CD14-positive monocyte (primary cell): Measurements from ENCODE around the gene RNF213. TPM values are rescaled to one million over a fixed set of nuclear protein-coding genes. Genes with fewer than 3 reads are reported as not detected.
A peak's percentile ranks its signal among the peaks of the same experiment; 100 is the strongest.

Experiments
- DNase-seq, 3 donors: peaks; one replicate each; pipeline ENCODE4 v3.0.0-alpha.2; 2011 to 2022
- H2AFZ ChIP-seq: 2 replicates; pipeline ENCODE4 v1.6.0; 2012; ENCODE audit warnings: mild to moderate bottlenecking, low read depth, low read length, inconsistent platforms; ENCODE audit not compliant: insufficient read depth, poor library complexity, severe bottlenecking
- H3K27ac ChIP-seq, 2 donors: 1 replicate in 1 of 2; 2 replicates in 1 of 2; pipeline ENCODE4 v1.5.1; 2012 to 2013; ENCODE audit warnings: low read length in 2 of 2, control low read depth in 1 of 2, inconsistent platforms in 1 of 2, low read depth in 1 of 2, mild to moderate bottlenecking in 1 of 2
- H3K27me3 ChIP-seq, 2 donors: one replicate each; pipeline versions ENCODE4 v1.6.0 to v1.6.1; 2011 to 2013; ENCODE audit warnings: low read length in 2 of 2; ENCODE audit not compliant: control insufficient read depth in 2 of 2, insufficient read depth in 2 of 2
- H3K36me3 ChIP-seq, 2 donors: replicated peaks in 1 of 2; 1 replicate in 1 of 2; 2 replicates in 1 of 2; pipeline versions ENCODE4 v1.5.1 to v1.6.1; 2012 to 2013; ENCODE audit warnings: low read length in 2 of 2, control low read depth in 1 of 2, inconsistent platforms in 1 of 2, mild to moderate bottlenecking in 1 of 2; ENCODE audit not compliant: insufficient read depth in 2 of 2, control insufficient read depth in 1 of 2
- H3K4me1 ChIP-seq, 2 donors: 1 replicate in 1 of 2; 2 replicates in 1 of 2; pipeline versions ENCODE4 v1.5.1 to v1.6.1; 2012 to 2013; ENCODE audit warnings: low read length in 2 of 2, control low read depth in 1 of 2, inconsistent platforms in 1 of 2, mild to moderate bottlenecking in 1 of 2, moderate library complexity in 1 of 2; ENCODE audit not compliant: insufficient read depth in 2 of 2, control insufficient read depth in 1 of 2
- H3K4me2 ChIP-seq: replicated peaks from 2 replicates; pipeline ENCODE3; 2012; ENCODE audit warnings: low read length, moderate library complexity, mild to moderate bottlenecking; ENCODE audit not compliant: poor library complexity, severe bottlenecking; ENCODE audit errors: extremely low read depth
- H3K4me3 ChIP-seq, 3 experiments: fragments of 200-600 bp in 1 of 3; sonication (generic) in 1 of 3; replicated peaks in 1 of 3; 1 replicate in 2 of 3; 2 replicates in 1 of 3; pipeline ENCODE4 v1.5.1; 2011 to 2013; ENCODE audit warnings: low read length in 3 of 3, mild to moderate bottlenecking in 3 of 3, control low read depth in 2 of 3, low read depth in 2 of 3, inconsistent platforms in 1 of 3, moderate library complexity in 1 of 3
- H3K79me2 ChIP-seq: 2 replicates; pipeline ENCODE4 v1.6.0; 2012; ENCODE audit warnings: mild to moderate bottlenecking, control low read depth, inconsistent platforms, low read length, moderate library complexity; ENCODE audit not compliant: insufficient read depth
- H3K9ac ChIP-seq: 2 replicates; pipeline ENCODE4 v1.6.0; 2017; ENCODE audit warnings: low read length, mild to moderate bottlenecking; ENCODE audit not compliant: insufficient read depth, poor library complexity, severe bottlenecking
- H3K9me3 ChIP-seq, 2 donors: replicated peaks in 1 of 2; 1 replicate in 1 of 2; 2 replicates in 1 of 2; pipeline versions ENCODE4 v1.5.1 to v1.6.1; 2012 to 2013; ENCODE audit warnings: low read length in 2 of 2, control low read depth in 1 of 2; ENCODE audit not compliant: control insufficient read depth in 1 of 2, insufficient read depth in 1 of 2
- H4K20me1 ChIP-seq: 2 replicates; pipeline ENCODE4 v1.6.0; 2012; ENCODE audit warnings: mild to moderate bottlenecking, low read length, control low read depth, moderate library complexity; ENCODE audit not compliant: insufficient read depth
- H3K27ac Mint-ChIP-seq, 7 donors: one replicate each; pipeline ENCODE4 v1.8.0; 2020; ENCODE audit warnings: mild to moderate bottlenecking in 7 of 7, mixed read lengths in 7 of 7, moderate library complexity in 6 of 7, inconsistent platforms in 2 of 7
- H3K27me3 Mint-ChIP-seq, 3 donors: one replicate each; pipeline ENCODE4 v1.8.0; 2021 to 2022; ENCODE audit warnings: low read depth in 3 of 3, mild to moderate bottlenecking in 3 of 3, mixed read lengths in 3 of 3, moderate library complexity in 3 of 3, inconsistent platforms in 1 of 3
- H3K36me3 Mint-ChIP-seq, 2 donors: one replicate each; pipeline ENCODE4 v1.8.0; 2020; ENCODE audit warnings: mixed read lengths in 2 of 2, inconsistent platforms in 1 of 2, mild to moderate bottlenecking in 1 of 2
- H3K4me1 Mint-ChIP-seq: one replicate; pipeline ENCODE4 v1.8.0; 2020; ENCODE audit warnings: mild to moderate bottlenecking, mixed read lengths
- H3K4me3 Mint-ChIP-seq, 2 donors: one replicate each; pipeline ENCODE4 v1.8.0; 2020; ENCODE audit warnings: mild to moderate bottlenecking in 2 of 2, mixed read lengths in 2 of 2, moderate library complexity in 1 of 2
- H3K9me3 Mint-ChIP-seq, 7 donors: one replicate each; pipeline ENCODE4 v1.8.0; 2020 to 2022; ENCODE audit warnings: mixed read lengths in 7 of 7, mild to moderate bottlenecking in 6 of 7, moderate library complexity in 6 of 7, inconsistent platforms in 2 of 7
- CTCF ChIP-seq: fragments of 200-600 bp; IDR thresholded peaks from one replicate; pipeline ENCODE4 v1.8.0; 2022; ENCODE audit warnings: antibody characterized with exemption, mild to moderate bottlenecking
- WGBS: methylation state at CpG from one replicate; pipeline ENCODE4 v1.1.5; 2013; ENCODE audit warnings: missing lambda C conversion rate; ENCODE audit not compliant: insufficient coverage; 5-methylcytosine and 5-hydroxymethylcytosine counted together
- intact Hi-C, 2 donors: fragments of 100-400 bp; cut with micrococcal nuclease; formaldehyde crosslinking; loops; one replicate each; pipeline versions ENCODE4 v1.15.0 to v1.15.1; 2023
- polyA plus RNA-seq, 3 donors: library from polyadenylated mRNA; depleted of rRNA in 1 of 3; unstranded in 2 of 3; stranded (reverse) in 1 of 3; fragments of 300-500 nt in 2 of 3; fragments of >200 nt in 1 of 3; fragmentation: Illumina TruSeq in 2 of 3; gene quantifications; 1 replicate in 2 of 3; 2 replicates in 1 of 3; pipeline ENCODE4 v1.2.3, GENCODE V29; 2012 to 2021

Gene RNF213
- polyA plus RNA-seq, 3 donors: 10.3 to 196 (median 18.1) TPM

DNA sequence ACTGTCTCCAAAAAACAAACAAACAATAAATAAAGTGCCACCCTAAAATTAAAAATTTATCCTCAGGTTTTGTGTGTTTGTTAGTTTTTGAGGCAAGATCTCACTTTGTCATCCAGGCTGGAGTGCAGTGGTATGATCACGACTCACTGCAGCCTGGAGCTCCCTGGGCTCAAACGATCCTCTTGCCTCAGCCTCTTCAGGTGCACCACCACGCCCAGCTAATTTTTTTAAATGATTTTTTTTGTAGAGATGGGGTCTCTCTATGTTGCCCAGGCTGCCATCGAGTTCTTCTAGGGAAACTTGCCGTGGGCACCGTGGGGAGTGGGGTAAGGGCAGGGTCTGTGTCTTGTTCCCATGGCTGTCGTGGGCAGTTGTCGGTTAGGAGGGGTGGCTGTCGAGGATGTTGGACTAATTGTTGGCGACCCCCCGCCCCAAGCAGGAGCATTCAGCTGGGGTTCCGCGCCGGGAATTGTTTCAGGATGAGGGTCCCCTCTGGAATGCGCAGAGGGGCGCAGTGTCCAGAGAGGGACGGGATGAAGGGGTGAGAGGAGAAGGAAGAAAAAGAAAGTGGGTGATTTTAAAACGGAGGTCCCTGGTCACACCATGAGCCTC, 1.1 kb upstream of the RNF213 start:
- Histone ChIP-seq H3K4me2 (peak overlapping the region; percentile 90), H3K27me3 (no peaks in the 10 kb centered on the region), H4K20me1 (peaks cover 24% of the 10 kb centered on the region), H3K36me3 (no peaks in the 10 kb centered on the region), H3K79me2 (peaks cover 36% of the 10 kb centered on the region), H3K9ac (peak overlapping the region; percentile 88), H3K9me3 (no peaks in the 10 kb centered on the region), H3K4me3 (peak overlapping the region; percentile 48 to 75 (median 58)), H3K27ac (peak overlapping the region; percentile 83 to 89), H3K4me1 (peaks cover 45 to 54% of the 10 kb centered on the region in 2 donors), H2AFZ (peak overlapping the region; percentile 78)
- Mint-ChIP-seq H3K27me3 (peaks cover 8 to 25% (median 9%) of the 10 kb centered on the region in 3 donors), H3K9me3 (no peaks in the 10 kb centered on the region), H3K36me3 (peaks cover 0 to 2% of the 10 kb centered on the region in 2 donors), H3K4me3 (peak overlapping the region; percentile 88 to 92), H3K4me1 (peaks cover 56% of the 10 kb centered on the region), H3K27ac (peak overlapping the region; percentile 93 to 98 (median 96))
- TF ChIP-seq CTCF: no peak
- DNase-seq: peak in 1 of 3 donors; percentile 31
- intact Hi-C loops: loop anchor here (5.0 kb wide), 5 partner anchors 37 to 167 kb away; partner anchors contain the start of genes EIF4A3 (in 2 of the 2), SGSH (in 2 of the 2), SLC26A11 (in 2 of the 2) and GAA (in 1 of the 2)
- WGBS: 71% methylated on average over 7 of the region's 18 CpGs

- Histone ChIP-seq H3K4me3 (peak overlapping the region; percentile 48 to 75 (median 58)), H3K27me3 (no peaks in the 10 kb centered on the region), H3K9ac (peak overlapping the region; percentile 88), H3K79me2 (peaks cover 42% of the 10 kb centered on the region), H3K9me3 (no peaks in the 10 kb centered on the region), H4K20me1 (peaks cover 28% of the 10 kb centered on the region), H3K27ac (peak overlapping the region; percentile 83 to 89), H2AFZ (peak overlapping the region; percentile 78), H3K4me2 (peak overlapping the region; percentile 90), H3K36me3 (no peaks in the 10 kb centered on the region), H3K4me1 (peaks cover 45 to 54% of the 10 kb centered on the region in 2 donors)
- Mint-ChIP-seq H3K4me3 (peak overlapping the region; percentile 88 to 92), H3K9me3 (no peaks in the 10 kb centered on the region), H3K27ac (peak overlapping the region; percentile 93 to 98 (median 96)), H3K27me3 (peaks cover 8 to 25% (median 9%) of the 10 kb centered on the region in 3 donors), H3K36me3 (peaks cover 0 to 3% of the 10 kb centered on the region in 2 donors), H3K4me1 (peaks cover 56% of the 10 kb centered on the region)
- no peak for TF ChIP-seq CTCF
- DNase-seq: peak; percentile 61 to 74 (median 67)
- WGBS: 5% methylated on average over 43 of the region's 63 CpGs
- intact Hi-C loops: loop anchor here (5.0 kb wide), 5 partner anchors 38 to 168 kb away; partner anchors contain the start of genes EIF4A3 (in 2 of the 2), SGSH (in 2 of the 2), SLC26A11 (in 2 of the 2) and GAA (in 1 of the 2)
Measured at GRCh38 chr17:80260069-80260535, 550 bp upstream of the RNF213 start.
